LNCAP (cell line): ENCODE results near the gene SYCN.

Experiments used
- TF ChIP-seq, protein P1 (sequence below): fragments of 450-650 bp; IDR thresholded peaks from 2 replicates; pipeline ENCODE4 v1.5.1; 2017; ENCODE audit warnings: mild to moderate bottlenecking

SYCN gene

DNA sequence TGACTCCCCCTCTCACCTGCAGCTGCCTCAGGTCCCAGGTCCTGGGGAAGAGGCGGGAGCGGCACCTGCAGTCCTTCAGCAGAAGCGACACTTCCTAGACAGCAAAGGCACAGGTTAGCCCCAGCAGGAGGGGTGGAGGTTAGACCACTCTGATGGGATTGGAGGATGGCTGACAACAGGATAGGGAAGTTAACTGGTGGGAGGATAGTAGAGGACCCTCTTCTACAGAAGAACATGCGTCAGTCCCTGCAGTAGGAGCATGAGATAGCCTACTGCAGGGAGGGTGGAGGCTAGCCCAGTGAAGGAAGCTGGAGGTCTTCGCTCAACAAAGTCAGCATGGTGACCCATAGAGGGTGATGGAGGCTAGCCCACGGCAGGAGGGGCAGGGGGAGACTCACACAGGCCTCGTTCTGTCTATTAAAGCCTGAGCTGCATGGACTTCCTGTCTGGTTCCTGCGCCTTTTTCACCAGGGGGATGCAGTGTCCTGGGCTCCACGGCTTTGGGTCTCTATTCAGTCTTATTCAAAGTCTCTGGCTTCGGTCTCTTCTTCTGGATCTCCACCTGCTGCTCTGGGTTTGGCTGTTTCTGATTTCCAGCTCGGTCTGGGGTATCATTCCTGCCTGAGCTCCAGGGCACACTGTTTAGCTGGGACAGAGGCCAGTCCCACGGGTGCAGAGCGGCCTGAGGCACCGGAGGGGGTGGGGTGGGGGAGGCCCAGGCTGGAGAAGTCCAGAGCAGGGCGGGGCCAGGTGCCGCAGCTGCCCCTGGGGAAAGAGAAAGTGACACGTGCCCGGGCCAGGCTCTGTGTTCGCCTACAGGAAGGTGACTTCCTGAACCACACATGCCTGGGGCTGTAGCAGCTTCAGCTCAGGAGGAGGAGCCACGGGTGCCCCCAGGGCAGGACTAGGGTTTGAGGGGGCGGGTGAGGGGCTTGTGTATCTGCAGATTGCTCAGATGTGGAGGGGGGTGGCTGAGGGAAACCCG, 33.4 kb upstream of the SYCN start:
- TF ChIP-seq, protein P1, sequence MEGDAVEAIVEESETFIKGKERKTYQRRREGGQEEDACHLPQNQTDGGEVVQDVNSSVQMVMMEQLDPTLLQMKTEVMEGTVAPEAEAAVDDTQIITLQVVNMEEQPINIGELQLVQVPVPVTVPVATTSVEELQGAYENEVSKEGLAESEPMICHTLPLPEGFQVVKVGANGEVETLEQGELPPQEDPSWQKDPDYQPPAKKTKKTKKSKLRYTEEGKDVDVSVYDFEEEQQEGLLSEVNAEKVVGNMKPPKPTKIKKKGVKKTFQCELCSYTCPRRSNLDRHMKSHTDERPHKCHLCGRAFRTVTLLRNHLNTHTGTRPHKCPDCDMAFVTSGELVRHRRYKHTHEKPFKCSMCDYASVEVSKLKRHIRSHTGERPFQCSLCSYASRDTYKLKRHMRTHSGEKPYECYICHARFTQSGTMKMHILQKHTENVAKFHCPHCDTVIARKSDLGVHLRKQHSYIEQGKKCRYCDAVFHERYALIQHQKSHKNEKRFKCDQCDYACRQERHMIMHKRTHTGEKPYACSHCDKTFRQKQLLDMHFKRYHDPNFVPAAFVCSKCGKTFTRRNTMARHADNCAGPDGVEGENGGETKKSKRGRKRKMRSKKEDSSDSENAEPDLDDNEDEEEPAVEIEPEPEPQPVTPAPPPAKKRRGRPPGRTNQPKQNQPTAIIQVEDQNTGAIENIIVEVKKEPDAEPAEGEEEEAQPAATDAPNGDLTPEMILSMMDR: no peak

DNA sequence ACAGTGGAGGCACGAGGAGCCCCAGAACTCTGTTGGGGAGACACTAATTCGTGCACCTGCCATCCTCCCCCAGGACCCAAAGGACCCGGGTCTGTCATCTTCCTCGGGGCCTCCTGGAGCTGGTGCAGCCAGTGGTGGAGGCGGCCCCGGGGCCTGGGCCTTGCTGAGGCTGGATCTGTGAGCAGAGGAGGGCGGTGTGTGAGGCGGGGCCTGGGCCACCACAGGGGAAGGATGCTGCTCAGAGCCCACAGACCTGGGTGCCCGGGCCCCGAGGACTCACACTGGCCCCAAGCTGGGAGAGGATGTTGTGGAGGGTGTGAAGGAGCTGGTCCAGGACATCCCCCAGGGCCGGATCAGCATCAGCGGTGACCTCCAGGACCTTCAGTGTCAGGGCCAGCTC, 32.5 kb upstream of the SYCN start:
- TF ChIP-seq, protein P1: no peak

DNA sequence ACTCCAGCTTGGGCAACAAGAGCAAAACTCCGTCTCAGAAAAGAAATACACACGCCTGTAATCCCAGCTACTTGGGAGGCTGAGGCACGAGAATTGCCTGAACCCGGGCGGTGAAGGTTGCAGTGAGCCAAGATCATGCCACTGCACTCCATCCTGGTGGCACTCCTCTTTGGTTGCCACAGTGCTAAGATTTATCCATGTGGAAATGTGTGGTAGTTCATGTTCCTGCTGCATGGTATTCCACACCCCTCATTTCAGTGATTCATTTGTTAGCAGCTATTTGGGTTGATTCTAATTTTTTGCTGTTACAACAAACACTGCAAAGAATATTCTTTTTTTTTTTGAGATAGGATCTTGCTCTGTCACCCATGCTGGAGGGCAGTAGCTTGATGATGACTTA, 28.6 kb upstream of the SYCN start:
- TF ChIP-seq, protein P1: no peak

DNA sequence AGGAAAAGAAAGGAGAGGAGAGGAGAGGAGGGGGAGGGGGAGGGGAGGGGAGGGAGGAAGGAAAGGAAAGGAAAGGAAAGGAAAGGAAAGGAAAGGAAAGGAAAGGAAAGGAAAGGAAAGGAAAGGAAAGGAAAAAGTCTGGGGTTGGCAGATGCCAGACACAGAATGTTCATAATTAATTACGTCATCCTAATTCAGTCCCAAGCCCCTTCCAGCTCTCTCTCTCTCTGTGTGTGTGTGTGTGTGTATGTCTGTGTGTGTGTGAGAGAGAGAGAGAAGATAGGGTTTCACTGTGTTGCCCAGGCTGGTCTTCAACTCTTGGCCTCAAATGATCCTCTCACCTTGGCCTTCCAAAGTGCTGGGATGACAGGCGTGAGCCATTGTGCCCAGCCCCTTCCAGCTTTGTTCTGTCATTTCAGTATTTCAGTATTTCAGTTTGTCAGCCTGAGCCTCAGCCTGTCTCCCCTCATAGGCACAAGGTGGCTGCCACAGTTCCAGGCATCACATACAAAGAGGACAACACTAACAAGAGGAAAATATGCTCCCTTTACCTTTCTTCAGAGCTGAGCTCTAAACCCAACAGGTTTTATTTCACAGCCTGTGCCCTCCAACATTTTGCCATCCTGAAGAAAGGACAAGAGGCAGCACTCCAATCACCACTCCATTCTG, 26.2 kb upstream of the SYCN start:
- TF ChIP-seq, protein P1: no peak

DNA sequence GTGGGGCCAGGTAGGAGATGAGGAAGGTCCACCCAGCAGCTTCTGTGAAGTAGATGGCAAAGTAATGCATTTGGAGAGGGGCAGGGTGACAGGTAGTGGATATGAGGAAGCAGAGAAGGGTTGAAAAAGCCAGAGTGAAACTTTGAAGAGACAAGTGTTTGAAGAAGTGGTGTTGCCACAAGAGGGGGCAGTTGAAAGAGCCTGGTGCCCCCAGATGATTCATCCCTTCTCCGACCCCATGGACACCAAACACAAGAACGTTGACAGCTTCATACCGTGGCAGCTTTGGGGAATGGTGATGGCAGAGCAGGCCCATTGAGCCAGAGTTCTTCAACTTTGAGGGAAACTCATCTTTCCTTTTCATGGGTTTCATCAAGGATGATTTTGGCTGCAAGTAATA, 20.8 kb upstream of the SYCN start:
- TF ChIP-seq, protein P1: no peak

DNA sequence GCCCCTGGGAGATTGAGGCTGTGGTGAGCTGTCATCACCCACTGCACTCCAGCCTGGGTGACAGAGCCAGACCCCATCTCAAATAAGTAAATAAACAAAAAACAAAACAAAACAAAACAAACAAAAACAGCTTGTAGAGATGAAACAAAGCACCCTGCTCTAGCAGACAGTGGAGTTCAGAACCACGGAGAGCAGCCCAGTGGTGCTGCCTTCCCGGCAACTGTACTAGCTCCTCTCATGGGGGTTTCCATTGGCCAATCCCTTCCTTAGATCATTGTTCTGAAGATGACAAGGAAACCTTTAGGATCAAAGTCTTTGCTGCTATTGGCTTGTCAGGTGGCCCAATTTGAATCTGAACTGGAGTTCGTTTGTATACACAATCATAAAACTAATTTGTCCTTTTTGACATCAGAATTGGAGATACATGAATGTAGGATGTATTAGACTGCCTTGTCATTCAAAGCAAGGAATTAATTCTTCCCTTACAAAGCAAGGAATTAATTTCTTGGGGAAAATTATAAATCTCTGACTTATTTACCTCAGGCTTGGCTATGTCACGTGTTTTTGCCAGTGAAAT, 19.7 kb upstream of the SYCN start:
- TF ChIP-seq, protein P1: no peak

DNA sequence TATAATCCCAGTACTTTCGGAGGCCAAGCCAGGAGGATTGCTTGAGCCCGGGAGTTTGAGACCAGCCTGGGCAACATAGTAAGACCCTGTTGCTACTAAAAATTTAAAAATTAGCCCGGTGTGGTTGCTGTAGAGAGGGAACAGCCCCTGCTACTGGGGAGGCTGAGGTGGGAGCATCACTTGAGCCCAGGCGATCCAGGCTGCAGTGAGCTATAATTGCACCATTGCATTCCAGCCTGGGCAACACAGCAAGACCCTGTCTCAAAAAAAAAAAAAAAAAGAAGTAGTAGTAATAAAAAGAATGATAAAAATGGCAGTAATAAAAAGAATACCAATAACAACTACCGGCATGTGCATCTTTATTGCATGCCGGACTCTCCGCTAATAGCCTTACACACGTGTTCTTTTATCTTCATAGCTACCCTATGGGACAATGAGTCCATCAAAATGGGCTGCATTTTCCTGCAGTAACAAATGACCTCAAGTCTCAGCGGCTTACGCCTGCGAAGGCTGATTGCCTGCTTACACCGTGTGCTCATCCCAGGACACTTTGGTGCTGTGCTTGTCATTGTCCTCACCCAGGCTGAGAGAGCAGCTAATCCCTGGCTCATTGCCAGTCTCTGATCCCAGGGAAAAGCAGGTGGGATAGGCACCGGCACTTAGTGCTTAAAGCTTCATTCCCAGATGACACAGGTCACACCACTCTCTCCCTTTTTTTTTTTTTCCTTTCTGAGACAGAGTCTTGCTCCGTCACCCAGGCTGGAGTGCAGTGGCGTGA, 14.4 kb upstream of the SYCN start:
- TF ChIP-seq, protein P1: no peak
